Activated CD4-positive, alpha-beta T cell treated with anti-CD3 and anti-CD28 coated beads, Interleukin-10, Interleukin-2, amounts not matched to agents 100 ng/mL and 50 ng/mL, durations not matched to agents 16 hours and 8 hours (primary cell): ENCODE results near the gene EIPR1.
"Not testable (repeated sequence)": the region's sequence is repeated elsewhere in the genome, so short reads cannot be mapped to it uniquely, and the experiment has no call there.

Experiments
- DNase-seq: peaks from one replicate; pipeline ENCODE4 v3.0.0-alpha.2; 2020

EIPR1 gene

DNA sequence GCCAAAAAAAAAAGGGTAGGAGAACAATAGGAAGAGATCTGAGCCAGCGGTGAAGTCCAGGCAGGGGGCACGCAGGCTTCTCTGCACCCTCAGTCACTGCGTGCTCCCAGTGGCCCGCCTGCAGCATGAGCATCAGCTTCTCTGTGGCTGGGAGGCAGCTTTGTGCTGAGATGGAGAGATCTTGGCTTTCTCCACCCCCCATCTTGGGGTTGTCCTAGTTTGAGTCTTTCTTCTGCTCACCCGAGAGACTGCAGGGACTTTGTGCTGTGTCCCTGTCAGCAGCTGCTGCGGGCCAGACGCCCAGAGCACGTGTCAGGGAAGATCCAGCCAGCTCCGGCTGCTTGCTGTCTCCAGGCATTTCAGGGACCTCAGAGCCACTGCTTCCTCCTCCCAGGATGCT is 22.2 kb upstream of the EIPR1 start:
- no peak for DNase-seq

DNA sequence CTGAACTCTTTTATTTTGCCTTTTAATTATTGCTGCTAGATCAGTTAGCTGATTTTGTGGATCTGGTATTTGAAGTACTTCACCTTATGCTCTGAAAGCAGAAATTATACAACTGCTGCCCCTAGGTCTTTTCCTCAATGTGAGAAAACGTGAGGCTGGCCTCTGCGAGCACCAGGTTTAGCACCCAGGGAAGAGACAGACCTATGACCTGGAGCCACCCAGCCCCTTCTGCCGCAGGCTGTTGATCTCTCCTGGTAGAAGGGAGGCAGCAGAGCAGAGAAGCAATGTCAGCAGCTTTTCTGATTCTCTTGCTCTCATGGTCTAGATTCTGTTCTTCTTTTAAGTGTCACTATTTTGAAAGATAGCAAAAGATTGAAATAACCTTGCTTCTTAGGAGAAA is 21.8 kb upstream of the EIPR1 start:
- no peak for DNase-seq

DNA sequence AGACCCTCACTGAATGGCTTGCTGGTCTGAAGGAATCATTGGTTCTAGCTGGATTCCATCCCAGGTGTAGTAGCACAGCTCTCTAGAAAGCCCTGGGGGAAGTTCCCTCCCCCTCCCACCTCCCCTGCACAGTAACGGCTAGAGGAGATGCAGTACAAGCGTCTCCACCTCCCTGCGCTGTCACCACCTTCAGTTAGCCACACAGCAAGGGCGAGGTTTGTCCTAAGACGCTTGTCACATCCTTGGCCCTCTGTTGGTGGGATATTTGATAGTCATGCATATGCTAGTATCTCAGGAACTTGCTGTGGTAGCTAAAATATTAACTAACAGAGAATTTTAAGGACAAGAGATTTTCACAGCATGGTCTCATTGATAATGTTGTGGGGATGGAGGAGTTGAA is 21.2 kb upstream of the EIPR1 start:
- DNase-seq, result no peak

DNA sequence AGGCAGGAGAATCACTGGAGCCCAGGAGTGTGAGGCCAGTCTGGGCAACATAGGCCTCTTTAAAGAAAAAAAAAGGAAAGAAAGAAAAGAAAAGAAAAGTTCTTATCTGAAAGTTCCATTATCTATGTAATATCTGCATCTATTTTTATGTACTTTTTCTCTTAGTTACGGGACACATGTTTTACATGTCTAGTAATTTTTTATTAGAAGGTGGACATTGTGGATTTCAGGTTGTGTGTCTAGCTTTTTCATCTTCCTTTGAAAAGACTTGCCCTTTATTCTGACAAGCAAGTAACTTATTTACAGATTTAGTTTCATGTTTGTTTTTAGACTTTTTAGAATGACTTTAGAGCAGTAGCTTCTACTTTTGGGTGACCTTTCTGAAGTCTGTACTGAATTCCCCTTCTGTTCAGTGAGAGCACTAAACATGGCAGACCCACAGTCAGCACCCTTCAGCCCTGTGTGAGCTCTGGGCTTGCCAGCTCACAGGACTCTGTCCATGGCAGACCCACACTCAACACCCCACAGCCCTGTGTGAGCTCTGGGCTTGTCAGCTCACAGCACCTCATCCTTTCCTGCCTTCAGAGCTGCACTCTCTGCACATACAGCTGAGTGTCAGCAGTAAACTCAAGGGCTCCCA is 19.4 kb upstream of the EIPR1 start:
- DNase-seq, result no peak

DNA sequence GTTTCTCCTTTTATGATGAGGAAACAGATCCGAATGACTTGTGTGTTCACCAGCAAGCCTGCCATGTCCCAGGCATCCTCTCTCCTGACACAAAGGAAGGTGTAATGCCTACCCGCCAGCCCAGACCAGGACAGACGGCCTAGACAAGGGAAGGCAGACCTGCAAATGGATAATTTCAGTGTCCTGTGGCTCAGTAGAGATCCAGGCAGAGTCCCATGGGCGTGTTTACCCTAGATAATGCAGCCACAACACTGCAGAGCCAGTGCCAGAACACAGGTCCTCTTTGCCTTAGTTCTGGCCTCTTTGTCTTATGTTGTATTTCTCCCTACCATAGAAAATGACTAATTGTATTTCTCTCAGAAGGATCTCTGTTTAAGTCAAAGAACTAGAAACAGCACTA is 14.6 kb upstream of the EIPR1 start:
- DNase-seq, result no peak

DNA sequence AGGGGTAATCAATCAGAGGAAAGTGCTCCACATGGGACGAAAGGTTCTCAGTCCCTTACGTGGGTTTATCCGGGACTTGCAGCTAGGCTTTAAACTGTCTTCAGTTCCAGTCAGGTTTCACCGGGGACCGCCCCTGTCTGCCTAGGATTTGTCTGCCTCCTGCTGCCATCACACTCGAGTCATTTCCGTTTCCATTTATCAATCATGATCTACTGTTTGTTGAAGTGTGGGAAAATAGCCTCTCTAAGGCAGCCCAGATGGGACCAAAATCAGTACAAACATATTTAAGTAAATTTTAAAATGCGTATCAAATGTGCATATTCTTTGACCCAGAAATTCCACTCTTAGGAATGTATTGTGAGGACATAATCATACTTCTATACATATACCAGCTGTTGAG is 12.4 kb upstream of the EIPR1 start:
- no peak for DNase-seq

DNA sequence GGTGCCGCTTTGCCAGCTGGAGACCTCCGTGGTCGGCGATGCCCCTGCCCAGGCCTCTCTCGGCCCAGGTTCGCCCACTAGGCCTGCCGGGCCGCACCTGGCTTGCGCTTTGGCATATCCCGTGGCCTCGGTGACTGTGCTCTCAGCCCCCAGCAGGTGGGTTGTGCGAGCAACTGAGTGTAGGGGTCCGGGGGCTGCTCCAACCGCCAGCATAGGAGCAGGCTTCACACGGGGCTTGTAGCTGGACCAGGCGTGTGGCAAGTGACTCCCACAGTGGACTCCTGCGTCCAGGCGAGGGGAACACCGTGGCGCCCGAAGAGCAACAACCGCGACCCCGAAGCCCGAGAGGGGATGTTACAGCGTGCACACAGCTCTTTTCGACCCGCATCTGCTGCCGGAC is 11.6 kb upstream of the EIPR1 start:
- DNase-seq, result no peak

DNA sequence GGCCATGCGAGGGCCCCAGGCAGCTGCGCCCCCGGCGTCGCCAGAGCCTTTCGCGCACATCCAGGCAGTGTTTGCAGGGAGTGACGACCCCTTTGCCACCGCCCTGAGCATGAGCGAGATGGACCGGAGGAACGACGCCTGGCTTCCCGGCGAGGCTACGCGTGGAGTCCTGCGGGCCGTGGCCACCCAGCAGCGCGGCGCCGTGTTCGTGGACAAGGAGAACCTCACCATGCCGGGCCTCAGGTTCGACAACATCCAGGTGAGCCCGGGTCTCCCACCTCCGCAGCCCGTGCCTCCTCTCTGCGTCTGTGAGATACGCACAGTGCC is 10.8 kb upstream of the EIPR1 start:
- no peak for DNase-seq

DNA sequence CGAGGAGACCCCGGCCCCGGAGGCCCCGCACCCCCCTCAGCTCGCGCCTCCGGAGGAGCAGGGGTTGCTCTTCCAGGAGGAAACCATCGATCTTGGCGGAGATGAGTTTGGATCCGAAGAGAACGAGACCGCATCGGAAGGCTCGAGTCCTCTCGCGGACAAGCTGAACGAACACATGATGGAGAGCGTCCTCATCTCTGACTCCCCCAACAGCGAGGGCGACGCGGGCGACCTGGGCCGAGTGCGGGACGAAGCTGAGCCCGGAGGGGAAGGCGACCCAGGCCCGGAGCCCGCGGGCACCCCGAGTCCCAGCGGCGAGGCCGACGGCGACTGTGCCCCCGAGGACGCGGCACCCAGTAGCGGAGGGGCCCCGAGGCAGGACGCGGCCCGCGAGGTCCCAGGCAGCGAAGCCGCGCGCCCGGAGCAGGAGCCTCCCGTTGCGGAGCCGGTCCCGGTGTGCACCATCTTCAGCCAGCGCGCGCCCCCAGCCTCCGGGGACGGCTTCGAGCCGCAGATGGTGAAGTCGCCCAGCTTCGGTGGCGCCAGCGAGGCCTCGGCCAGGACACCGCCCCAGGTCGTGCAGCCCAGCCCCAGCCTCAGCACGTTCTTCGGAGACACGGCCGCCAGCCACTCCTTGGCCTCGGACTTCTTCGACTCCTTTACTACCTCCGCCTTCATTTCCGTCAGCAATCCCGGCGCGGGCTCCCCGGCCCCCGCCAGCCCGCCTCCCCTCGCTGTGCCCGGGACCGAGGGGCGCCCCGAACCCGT is 10.2 kb upstream of the EIPR1 start:
- DNase-seq, result no peak

DNA sequence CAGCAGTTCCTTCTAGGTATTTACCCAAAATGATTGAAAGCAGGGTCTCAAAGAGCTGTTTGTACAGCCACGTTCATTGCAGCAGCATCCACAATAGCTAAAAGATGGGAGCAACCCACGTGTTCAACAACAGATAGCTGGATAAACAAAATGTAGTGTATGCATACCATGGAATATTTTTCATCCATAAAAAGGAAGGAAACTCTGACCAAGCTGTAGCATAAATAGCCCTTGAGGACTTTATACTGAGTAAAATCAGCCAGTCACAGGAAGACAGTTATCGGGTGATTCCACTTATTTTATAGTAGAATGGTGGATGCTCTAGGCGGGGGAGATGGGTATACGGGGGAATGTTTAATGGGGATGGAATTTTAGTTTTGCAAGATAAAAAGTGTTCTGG is 9.4 kb upstream of the EIPR1 start:
- no peak for DNase-seq

DNA sequence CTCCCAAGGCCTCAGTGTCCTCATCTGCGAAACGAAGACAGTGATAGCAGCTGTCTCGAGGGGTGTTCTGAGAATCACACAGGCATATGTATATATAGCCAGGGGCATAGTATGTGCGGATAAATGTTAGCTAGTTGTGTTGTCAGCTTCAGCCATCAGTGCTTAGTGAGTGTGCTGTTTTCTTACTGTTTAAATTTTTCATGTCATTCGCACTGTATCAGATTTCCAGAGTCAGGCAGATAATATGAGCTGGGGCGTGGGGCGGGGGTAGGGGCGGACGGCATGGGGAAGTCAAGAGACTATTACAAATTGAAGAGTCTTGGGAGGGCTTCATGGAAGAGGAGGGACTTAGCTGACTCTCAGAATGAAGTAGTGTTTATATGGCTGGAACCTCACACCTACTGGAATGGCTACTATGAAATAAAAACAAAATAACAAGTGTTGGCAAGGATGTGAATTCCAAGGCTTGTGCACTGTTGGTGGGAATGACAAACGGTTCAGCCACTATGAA is 8.9 kb upstream of the EIPR1 start:
- DNase-seq, result no peak

DNA sequence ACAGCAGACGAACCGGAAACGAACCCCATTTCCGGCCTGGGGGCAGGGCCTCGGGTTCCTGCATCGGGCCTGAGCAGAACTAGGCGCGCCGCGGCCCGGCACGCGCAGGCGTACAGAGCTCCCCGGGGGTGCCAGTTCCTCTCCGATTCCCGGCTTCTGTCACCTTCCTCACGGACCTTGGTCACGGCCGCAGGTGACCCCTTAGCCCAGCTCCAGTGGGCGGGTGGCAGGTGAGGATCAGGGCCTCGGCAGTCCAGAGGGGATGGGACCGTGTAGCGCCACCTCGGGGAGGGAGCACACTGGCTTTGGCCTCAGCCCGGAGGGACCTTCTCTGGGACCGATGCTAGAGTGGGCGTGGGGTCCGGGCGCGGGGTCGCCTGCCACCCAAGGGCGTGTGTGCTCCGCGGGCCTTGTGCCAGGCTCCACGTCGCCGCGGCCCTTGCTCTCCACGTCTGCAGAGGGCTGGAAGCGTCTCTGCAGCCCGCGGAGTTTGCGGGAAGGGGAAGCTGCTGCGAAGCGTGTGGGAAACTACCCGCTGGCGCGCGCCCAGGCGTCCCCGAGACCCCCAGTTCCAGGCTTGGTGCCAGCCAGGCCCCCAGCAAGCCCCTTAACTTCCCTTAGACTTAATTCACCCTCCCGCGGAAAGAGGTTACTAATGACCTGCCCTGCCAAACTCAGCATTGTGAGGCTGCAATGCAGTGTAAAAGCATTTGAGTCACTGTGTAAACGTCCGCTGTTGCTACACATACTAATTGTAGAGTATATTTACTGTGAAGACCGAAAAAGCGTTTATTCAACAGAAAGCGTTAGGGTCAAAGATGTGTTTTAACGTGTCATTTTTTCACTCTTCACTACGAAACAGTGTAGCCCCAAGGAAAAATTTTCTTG is 2.3 kb upstream of the EIPR1 start, which contains the start of gene TRAPPC12:
TRAPPC12 (plus strand) TSS at position 48 of the 888 bp plus-strand sequence. CDS start 7,930 bp downstream, outside the sequence.
- peak; percentile 96 for DNase-seq

DNA sequence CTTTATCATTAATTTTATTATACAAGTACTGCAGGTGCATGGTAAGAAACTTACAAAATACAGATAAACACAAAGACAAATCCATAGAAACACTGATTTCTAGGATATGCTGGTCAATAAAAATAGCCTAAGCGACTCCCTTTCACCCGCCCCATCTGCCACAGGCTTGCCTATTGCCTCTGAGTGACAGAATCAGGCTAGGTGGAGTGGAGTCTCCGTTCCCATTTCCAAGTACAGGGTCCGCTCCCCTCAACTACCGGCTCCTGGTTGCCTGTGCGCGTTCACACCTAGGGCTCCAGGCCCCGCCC is 1.7 kb upstream of the EIPR1 start:
- no peak for DNase-seq

DNA sequence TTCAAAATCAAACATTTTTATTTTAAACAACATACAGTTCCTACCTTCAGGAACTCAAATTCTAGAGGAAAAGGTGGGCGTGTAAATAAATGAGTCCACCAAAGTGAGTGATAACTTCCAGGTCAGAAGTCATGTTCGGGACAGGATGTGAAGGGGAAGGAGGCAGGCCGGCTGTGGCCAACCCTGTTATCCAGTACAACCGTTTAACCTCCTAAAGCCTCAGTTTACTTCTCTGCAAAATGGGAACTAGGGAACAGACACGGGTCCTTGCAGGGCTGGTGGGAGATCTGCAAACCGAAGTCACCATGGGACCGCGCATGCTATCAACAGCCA is 373 bp downstream of the EIPR1 start:
- peak; percentile 64 for DNase-seq

DNA sequence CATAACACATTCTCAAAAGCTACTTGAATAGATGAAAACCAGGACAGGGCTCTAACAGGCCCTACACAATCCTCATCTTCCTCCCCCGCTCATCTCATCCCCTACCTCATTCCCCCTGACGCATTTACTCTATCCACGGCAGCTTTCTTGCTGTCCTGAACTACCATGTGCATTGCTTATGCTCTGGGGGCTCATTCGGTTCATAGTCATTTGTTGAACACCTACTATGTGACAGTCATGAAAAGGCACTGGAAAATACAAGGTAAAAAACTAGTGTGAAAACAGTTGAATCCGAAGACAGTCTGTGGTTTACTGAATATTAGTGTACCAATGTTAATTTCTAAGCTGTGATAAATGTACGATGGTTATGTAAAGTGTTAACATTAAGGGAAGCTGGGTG is 797 bp downstream of the EIPR1 start:
- no peak for DNase-seq

DNA sequence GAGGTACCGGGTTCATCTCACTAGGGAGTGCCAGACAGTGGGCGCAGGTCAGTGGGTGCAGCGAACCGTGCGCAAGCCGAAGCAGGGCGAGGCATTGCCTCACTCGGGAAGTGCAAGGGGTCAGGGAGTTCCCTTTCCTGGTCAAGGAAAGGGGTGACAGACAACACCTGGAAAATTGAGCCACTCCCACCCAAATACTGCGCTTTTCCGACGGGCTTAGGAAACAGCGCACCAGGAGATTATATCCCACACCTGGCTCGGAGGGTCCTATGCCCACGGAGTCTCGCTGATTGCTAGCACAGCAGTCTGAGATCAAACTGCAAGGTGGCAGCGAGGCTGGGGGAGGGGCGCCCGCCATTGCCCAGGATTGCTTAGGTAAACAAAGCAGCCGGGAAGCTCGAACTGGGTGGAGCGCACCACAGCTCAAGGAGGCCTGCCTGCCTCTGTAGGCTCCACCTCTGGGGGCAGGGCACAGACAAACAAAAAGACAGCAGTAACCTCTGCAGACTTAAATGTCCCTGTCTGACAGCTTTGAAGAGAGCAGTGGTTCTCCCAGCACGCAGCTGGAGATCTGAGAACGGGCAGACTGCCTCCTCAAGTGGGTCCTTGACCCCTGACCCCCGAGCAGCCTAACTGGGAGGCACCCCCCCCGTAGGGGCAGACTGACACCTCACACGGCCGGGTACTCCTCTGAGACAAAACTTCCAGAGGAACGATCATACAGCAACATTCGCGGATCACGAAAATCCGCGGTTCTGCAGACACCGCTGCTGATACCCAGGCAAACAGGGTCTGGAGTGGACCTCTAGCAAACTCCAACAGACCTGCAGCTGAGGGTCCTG is 8.1 kb downstream of the EIPR1 start:
- not testable (repeated sequence) for DNase-seq

DNA sequence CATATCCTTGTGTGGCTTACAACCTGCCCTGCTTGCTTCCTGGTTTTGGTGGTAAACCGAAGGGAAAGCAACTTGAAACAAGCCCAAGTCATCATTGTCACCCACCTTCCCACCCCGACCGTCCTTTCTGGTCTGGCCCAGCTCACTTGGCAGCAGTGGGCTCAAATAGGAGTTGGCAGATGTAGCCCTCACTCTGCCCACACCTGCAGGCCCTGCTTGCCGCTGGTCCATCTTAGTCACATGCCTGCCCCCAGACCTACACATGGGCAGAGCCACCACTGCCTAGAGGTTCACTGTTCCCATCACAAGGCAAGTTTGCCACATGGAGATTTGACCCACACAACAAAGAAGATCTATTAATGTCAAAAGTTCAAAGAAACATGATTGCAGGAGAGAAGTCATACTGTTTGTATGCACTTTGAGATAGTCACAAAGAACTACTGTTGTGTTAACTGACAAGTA is 9.3 kb downstream of the EIPR1 start:
- DNase-seq, result no peak

DNA sequence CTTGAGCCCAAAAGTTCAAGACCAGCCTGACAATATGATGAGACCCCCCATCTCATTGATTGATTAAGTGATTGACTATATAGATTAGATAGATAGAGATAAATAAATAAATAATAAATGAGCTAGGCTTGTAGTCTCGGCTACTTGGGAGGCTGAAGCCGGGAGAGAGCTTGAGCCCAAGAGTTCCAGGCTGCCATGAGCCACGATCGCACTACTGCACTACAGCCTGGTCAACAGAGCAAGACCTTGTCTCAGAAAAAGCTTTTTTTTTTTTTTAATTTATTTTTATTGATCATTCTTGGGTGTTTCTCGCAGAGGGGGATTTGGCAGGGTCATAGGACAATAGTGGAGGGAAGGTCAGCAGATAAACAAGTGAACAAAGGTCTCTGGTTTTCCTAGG is 12.4 kb downstream of the EIPR1 start:
- no peak for DNase-seq

DNA sequence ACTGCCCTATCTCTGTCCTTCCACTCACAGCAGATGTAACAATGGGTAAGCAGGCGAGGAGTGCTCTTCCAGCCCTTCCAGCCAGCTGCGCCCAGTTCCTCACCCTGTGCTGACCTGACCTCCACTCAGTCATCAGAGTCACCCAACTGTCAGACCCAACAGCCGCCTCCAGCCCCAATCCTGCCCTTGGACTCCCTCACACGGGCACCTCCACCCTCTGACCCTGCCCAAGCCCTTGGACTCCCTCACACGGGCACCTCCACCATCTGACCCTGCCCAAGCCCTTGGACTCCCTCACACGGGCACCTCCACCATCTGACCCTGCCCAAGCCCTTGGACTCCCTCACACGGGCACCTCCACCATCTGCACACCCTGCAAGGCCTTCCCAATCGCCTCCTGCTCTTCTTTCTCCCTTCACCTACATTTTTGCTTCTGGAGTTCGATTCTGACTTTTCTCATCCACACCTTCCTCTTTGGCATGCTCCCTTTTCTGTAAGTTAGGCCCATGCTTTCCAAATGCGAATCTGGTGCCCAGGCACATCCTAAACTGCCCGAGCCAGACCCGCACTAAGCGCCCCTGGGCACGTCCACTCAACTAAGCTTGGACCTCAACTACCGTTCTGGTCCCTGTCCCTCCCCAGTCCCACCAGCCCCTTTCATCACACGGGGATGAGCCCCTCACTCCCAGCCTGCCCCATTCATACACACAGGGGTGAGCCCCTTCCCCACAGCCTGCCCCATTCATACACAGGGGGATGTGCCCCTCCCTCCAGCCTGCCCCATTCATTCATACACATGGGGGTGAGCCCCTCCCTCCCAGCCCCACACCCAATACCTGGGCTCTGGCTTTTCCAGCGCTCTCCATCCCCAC is 15.9 kb downstream of the EIPR1 start:
- no peak for DNase-seq

DNA sequence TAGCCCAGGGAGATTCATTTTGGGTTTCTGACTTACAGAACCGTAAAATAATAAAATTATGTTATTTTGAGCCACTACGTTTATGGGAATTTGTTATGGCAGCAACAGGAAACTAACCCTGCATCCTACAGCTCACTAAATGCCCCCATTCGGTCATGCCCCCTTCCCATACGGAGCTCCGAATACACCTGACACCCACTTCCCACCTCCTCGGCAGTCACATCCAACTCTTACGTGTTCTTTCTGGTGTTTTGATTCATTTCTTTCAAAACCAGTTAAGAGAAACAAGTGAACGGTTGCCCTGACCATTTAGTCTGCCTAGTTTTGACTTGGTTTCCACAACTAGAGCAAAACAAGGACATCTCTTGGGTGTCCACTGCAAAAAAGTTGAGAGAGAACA is 19.7 kb downstream of the EIPR1 start:
- no peak for DNase-seq

DNA sequence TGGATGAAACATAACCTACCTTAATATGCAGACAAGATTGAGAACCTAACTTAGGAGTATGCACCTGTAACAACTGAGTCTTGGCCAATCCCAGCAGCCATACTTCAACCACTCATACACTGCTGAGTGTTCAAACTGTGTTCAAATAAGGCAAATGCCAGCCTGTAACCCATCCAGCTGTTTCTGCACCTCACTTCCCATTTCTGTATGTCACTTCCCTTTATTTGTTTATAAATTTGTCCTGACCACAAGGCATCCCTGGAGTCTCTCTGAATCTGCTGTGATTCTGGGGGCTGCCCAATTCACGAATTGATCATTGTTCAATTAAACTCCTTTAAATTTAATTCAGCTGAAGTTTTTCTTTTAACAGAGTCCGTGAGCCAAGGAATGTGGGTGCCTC is 20.2 kb downstream of the EIPR1 start:
- DNase-seq, result not testable (repeated sequence)

DNA sequence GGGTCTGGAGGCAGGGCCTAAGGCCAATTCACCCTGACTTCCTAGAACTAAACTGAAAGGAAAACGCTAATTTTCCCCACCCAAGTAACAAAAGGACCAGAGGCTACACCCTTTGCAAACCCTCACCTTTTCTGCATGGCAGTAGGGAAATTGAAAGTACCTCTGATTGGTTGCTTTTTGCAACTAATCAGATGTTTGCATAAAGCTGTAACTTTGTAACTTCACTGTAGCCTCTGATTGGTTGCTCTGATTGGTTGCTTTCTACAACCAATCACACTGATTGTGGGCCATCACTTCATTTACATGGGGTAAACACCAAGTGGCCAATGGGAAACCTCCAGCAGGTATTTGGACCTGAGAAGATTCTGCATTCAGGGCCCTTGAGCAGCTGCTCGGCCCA is 20.8 kb downstream of the EIPR1 start:
- no peak for DNase-seq
